Activated CD4-positive, alpha-beta T cell treated with anti-CD3 and anti-CD28 coated beads, Interleukin-2, amount 10 ng/mL, durations not matched to agents 24 days and 14 days (primary cell): ENCODE data around the gene LDB2. TPM values are rescaled to one million over a fixed set of nuclear protein-coding genes. Genes with fewer than 3 reads are reported as not detected.

Experiments used
- DNase-seq: peaks from one replicate; pipeline ENCODE4 v3.0.0; 2022
- H3K27ac Mint-ChIP-seq: one replicate; pipeline ENCODE4 v1.8.0; 2022; ENCODE audit warnings: mild to moderate bottlenecking, mixed read lengths
- H3K27me3 Mint-ChIP-seq: one replicate; pipeline ENCODE4 v1.8.0; 2022; ENCODE audit warnings: mixed read lengths
- H3K36me3 Mint-ChIP-seq: one replicate; pipeline ENCODE4 v1.8.0; 2022; ENCODE audit warnings: low read depth, mild to moderate bottlenecking, mixed read lengths
- H3K4me1 Mint-ChIP-seq: one replicate; pipeline ENCODE4 v1.8.0; 2021; ENCODE audit warnings: mixed read lengths
- H3K4me3 Mint-ChIP-seq: one replicate; pipeline ENCODE4 v1.8.0; 2022; ENCODE audit warnings: mild to moderate bottlenecking, moderate library complexity, mixed read lengths
- H3K9me3 Mint-ChIP-seq: one replicate; pipeline ENCODE4 v1.8.0; 2021; ENCODE audit warnings: mixed read lengths
- intact Hi-C: fragments of 100-400 bp; cut with micrococcal nuclease; formaldehyde crosslinking; loops from one replicate; pipeline ENCODE4 v1.15.1; 2023
- total RNA-seq: library from RNA; stranded (reverse); gene quantifications from 2 replicates; pipeline ENCODE4 v1.2.3, GENCODE V29; 2022

LDB2 gene
- total RNA-seq, 1 donor from 2014 or later = not detected

GRCh38 chr4:16461362-16461761 is 437.1 kb downstream of the LDB2 start:
- Mint-ChIP-seq H3K4me3 (no peak overlapping the region), H3K4me1 (no peaks in the 10 kb centered on the region), H3K27ac (no peak overlapping the region), H3K36me3 (no peaks in the 10 kb centered on the region), H3K9me3 (no peaks in the 10 kb centered on the region), H3K27me3 (no peaks in the 10 kb centered on the region)
- intact Hi-C loops = no loop called here
- DNase-seq = no peak

- no peak overlapping the region for H3K27ac Mint-ChIP-seq
- H3K9me3 Mint-ChIP-seq = no peaks in the 10 kb centered on the region
- DNase-seq = no peak
- no peaks in the 10 kb centered on the region for H3K4me1 Mint-ChIP-seq
- H3K36me3 Mint-ChIP-seq = no peaks in the 10 kb centered on the region
- H3K27me3 Mint-ChIP-seq = no peaks in the 10 kb centered on the region
- intact Hi-C loops = no loop called here
- H3K4me3 Mint-ChIP-seq = no peak overlapping the region
Observed at GRCh38 chr4:16457944-16458343, 440.5 kb downstream of the LDB2 start.
